OCI-LY7 (cell line): Measurements from ENCODE around the gene DOK3. TPM values are rescaled to one million over a fixed set of nuclear protein-coding genes. Genes with fewer than 3 reads are reported as not detected.

ENCODE experiments used
- BruUV-seq: library from RNA; stranded (reverse); fragments of 400-500 nt; replicated peaks from 2 replicates; lab custom pipeline; 2021; lab: Mats Ljungman, UMichigan
- CTCF ChIA-PET: fragments of 300-600 bp; sonication (Branson Sonifier 250); formaldehyde crosslinking; loops from one replicate; lab custom pipeline; 2022; ENCODE audit warnings: antibody characterized with exemption; ENCODE audit not compliant: unreplicated experiment; lab: Charles Lee
- POLR2A ChIA-PET: fragments of 300-600 bp; sonication (Branson Sonifier 250); formaldehyde crosslinking; loops from one replicate; lab custom pipeline; 2022; ENCODE audit warnings: antibody characterized with exemption; lab: Charles Lee
- DNase-seq: peaks from one replicate; pipeline ENCODE4 v3.0.0-alpha.2; 2015; ENCODE audit warnings: low spot score
- H2AFZ ChIP-seq: fragments of 200-600 bp; sonication (generic), shearing (Covaris generic); 2 replicates; pipeline ENCODE4 v1.6.1; 2014; ENCODE audit warnings: mild to moderate bottlenecking, antibody characterized with exemption, low read length, moderate library complexity
- H3K27ac ChIP-seq: fragments of 200-600 bp; sonication (generic); 2 replicates; pipeline ENCODE4 v1.5.1; 2014; ENCODE audit warnings: mixed run types, low read depth, mild to moderate bottlenecking, moderate library complexity, low read length, inconsistent platforms; ENCODE audit not compliant: poor library complexity, severe bottlenecking
- H3K36me3 ChIP-seq: fragments of 200-600 bp; sonication (generic); 2 replicates; pipeline ENCODE4 v1.6.1; 2014; ENCODE audit warnings: mild to moderate bottlenecking, antibody characterized with exemption, low read length, moderate library complexity, mixed read lengths; ENCODE audit not compliant: insufficient read depth
- H3K4me1 ChIP-seq: fragments of 200-600 bp; sonication (generic); 2 replicates; pipeline ENCODE4 v1.5.1; 2014; ENCODE audit warnings: mild to moderate bottlenecking, low read length; ENCODE audit not compliant: insufficient read depth, poor library complexity, severe bottlenecking
- H3K4me2 ChIP-seq: fragments of 200-600 bp; sonication (generic); 2 replicates; pipeline ENCODE4 v1.6.1; 2014; ENCODE audit warnings: mild to moderate bottlenecking, low read length
- H3K4me3 ChIP-seq: fragments of 200-600 bp; sonication (generic); 2 replicates; pipeline ENCODE4 v1.5.1; 2014; ENCODE audit warnings: mild to moderate bottlenecking, low read depth, low read length; ENCODE audit not compliant: poor library complexity, severe bottlenecking
- H3K79me2 ChIP-seq: fragments of 200-600 bp; sonication (generic); 2 replicates; pipeline ENCODE4 v1.6.1; 2016; ENCODE audit warnings: low read depth, mild to moderate bottlenecking, low read length, moderate library complexity, mixed read lengths; ENCODE audit not compliant: insufficient read depth
- H3K9me2 ChIP-seq: fragments of 200-600 bp; sonication (generic); 2 replicates; pipeline ENCODE4 v1.6.1; 2016; ENCODE audit warnings: mild to moderate bottlenecking, low read length, mixed read lengths; ENCODE audit not compliant: insufficient read depth
- H3K9me3 ChIP-seq: fragments of 200-600 bp; sonication (generic); 2 replicates; pipeline ENCODE4 v1.6.1; 2014; ENCODE audit warnings: mild to moderate bottlenecking, mixed run types, low read length, mixed read lengths
- H4K20me1 ChIP-seq: fragments of 200-600 bp; sonication (generic); 2 replicates; pipeline ENCODE4 v1.6.1; 2014; ENCODE audit warnings: mild to moderate bottlenecking, antibody characterized with exemption, low read length, moderate library complexity, mixed read lengths; ENCODE audit not compliant: insufficient read depth
- CTCF ChIP-seq: fragments of 200-600 bp; sonication (generic); conservative IDR thresholded peaks from 2 replicates; pipeline ENCODE4 v1.5.1; 2014; ENCODE audit warnings: mild to moderate bottlenecking, antibody characterized with exemption, low read length, moderate library complexity, mixed read lengths
- EZH2phosphoT487 ChIP-seq: fragments of 200-600 bp; sonication (generic); IDR thresholded peaks from 2 replicates; pipeline ENCODE4 v1.6.1; 2018; ENCODE audit warnings: low read depth, borderline replicate concordance, mild to moderate bottlenecking, mixed run types, antibody characterized with exemption, low read length, moderate library complexity, mixed read lengths
- intact Hi-C: fragments of 100-400 bp; cut with micrococcal nuclease; formaldehyde crosslinking; loops from one replicate; pipeline ENCODE4 v1.10.0; 2022; ENCODE audit not compliant: unreplicated experiment
- total RNA-seq, 2 experiments: library from RNA; depleted of rRNA in 1 of 2; stranded (reverse); fragments of >200 nt in 1 of 2; shearing (Covaris generic) in 1 of 2; gene quantifications; 2 replicates each; pipeline ENCODE4 v1.2.3, GENCODE V29; 2014 to 2022

Gene DOK3
- total RNA-seq, 2 experiments from 2014 or later, result 186 to 260 TPM

- Histone ChIP-seq H3K4me1 (peaks cover 43% of the 10 kb centered on the region), H4K20me1 (no peaks in the 10 kb centered on the region), H3K79me2 (peaks cover 43% of the 10 kb centered on the region), H3K9me2 (no peaks in the 10 kb centered on the region), H3K36me3 (peaks cover 80% of the 10 kb centered on the region), H3K9me3 (no peaks in the 10 kb centered on the region), H3K4me2 (no peak overlapping the region), H2AFZ (no peak overlapping the region), H3K27ac (no peak overlapping the region), H3K4me3 (no peak overlapping the region)
- ChIA-PET CTCF (no interaction called here), POLR2A (no interaction called here)
- intact Hi-C loops, result no loop called here
- TF ChIP-seq EZH2phosphoT487, result no peak
- TF ChIP-seq CTCF, result no peak
- BruUV-seq, result no TSS peak
- no peak for DNase-seq
Observed at GRCh38 chr5:177512736-177513380, 3.2 kb upstream of the DOK3 start.

- peaks cover 52% of the 10 kb centered on the region for H3K4me1 ChIP-seq
- CTCF ChIA-PET, result no interaction called here
Observed at GRCh38 chr5:177511796-177512675, 2.4 kb upstream of the DOK3 start.

More at GRCh38 chr5:177511796-177512675, 2.4 kb upstream of the DOK3 start:
- DNase-seq, result no peak
- peaks cover 51% of the 10 kb centered on the region for H3K79me2 ChIP-seq
- intact Hi-C loops, result no loop called here
- H3K4me2 ChIP-seq, result peak overlapping the region; percentile 100
- H3K9me2 ChIP-seq, result no peaks in the 10 kb centered on the region
- TSS peak; percentile 62 for BruUV-seq
- no peak overlapping the region for H2AFZ ChIP-seq
- peaks cover 89% of the 10 kb centered on the region for H3K36me3 ChIP-seq
- TF ChIP-seq CTCF, result no peak
- TF ChIP-seq EZH2phosphoT487, result no peak
- H3K4me3 ChIP-seq, result no peak overlapping the region
- no peaks in the 10 kb centered on the region for H4K20me1 ChIP-seq
- POLR2A ChIA-PET, result interaction anchor here (4.3 kb wide), 1 partner anchor 15 kb away, joined by 24 read pairs; the partner anchor contains the start of gene PDLIM7
- peak overlapping the region; percentile 95 for H3K27ac ChIP-seq
- H3K9me3 ChIP-seq, result no peaks in the 10 kb centered on the region
